ENCODE measurements around the gene RRAS. TPM values are rescaled to one million over a fixed set of nuclear protein-coding genes. Genes with fewer than 3 reads are reported as not detected.

RRAS gene
- total and polyA plus RNA-seq, 2 of the 4 experiments (the other 2 are of a cell fraction): 50.2 to 241 TPM

DNA sequence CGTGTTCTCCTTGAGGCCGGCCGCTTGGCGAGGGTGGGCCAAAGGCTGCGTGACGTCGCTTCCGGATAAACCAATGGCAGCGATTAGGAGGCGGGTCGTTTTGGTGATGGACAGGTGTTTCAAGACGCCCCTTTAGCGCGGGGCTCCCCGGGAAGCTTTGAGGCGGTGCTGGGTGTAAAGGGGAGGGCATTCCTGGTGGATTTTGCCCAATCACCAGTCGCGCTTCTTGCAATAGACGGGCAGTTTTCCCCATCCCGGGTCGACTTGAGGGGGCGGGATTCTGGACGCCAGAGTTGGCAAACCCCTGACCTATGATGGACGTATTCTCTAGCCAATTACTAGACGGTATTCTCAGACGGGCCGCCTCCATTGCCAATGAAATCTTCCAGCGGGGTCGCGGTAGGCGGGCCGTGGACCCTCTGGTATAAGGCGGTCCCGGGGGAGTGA lies 36.9 kb upstream of the RRAS start:
- Histone ChIP-seq H2BK120ac (ENCODE audit: low read depth, low read length) (no peak overlapping the region), H2AK9ac (replicated peaks; ENCODE audit: low read depth, low read length, poor library complexity) (peak overlapping the region; percentile 98), H4K91ac (ENCODE audit: insufficient read depth, low read depth, low read length) (no peak overlapping the region), H3K9me3 (ENCODE audit: control insufficient read depth, insufficient read depth, low read length) (no peaks in the 10 kb centered on the region), H3K27me3 (ENCODE audit: control insufficient read depth, insufficient read depth, low read length) (no peaks in the 10 kb centered on the region), H2AK5ac (ENCODE audit: low read depth, low read length) (no peak overlapping the region), H3K23ac (ENCODE audit: low read depth, low read length) (no peak overlapping the region), H3K27ac (ENCODE audit: insufficient read depth, low read length) (no peak overlapping the region), H3K79me1 (ENCODE audit: low read depth in 1 of 2, low read length in 2 of 2) (peaks cover 4 to 50% of the 10 kb centered on the region in 2 experiments; a peak in 3 of 4 replicates), H3K9me1 (ENCODE audit: insufficient read depth, low read length) (peaks cover 3% of the 10 kb centered on the region; the same call in 1 of the 2 replicates), H3K4me2 (ENCODE audit: low read depth, low read length) (no peak overlapping the region), H2BK5ac (ENCODE audit: low read depth, low read length, poor library complexity, severe bottlenecking) (no peak overlapping the region), H3K36me3 (ENCODE audit: control insufficient read depth, insufficient read depth, low read length) (peaks cover 2% of the 10 kb centered on the region; the same call in 1 of the 2 replicates), H3K4me3 (ENCODE audit: insufficient read depth, low read depth, low read length) (peak overlapping the region; percentile 77), H4K5ac (ENCODE audit: low read depth, low read length) (no peak overlapping the region), H3K4me1 (ENCODE audit: control insufficient read depth, insufficient read depth, low read length) (peaks cover 16% of the 10 kb centered on the region), H3K14ac (replicated peaks; ENCODE audit: low read depth, low read length) (no peak overlapping the region), H3K4ac (ENCODE audit: low read depth, low read length) (no peak overlapping the region), H4K20me1 (ENCODE audit: insufficient read depth, low read length) (peaks cover 40% of the 10 kb centered on the region), H2BK20ac (ENCODE audit: low read depth, low read length) (no peak overlapping the region), H2BK15ac (ENCODE audit: low read depth, low read length) (no peak overlapping the region), H2AFZ (replicated peaks; ENCODE audit: low read length, poor library complexity) (peak overlapping the region; percentile 98), H3K9ac (ENCODE audit: low read depth, low read length) (no peak overlapping the region), H3K56ac (ENCODE audit: extremely low read depth, insufficient read depth, low read length) (no peak overlapping the region), H4K8ac (ENCODE audit: low read depth in 2 of 2, low read length in 2 of 2) (no peak overlapping the region; a peak in 1 of 4 replicates), H3K18ac (ENCODE audit: low read depth, low read length) (no peak overlapping the region)
- TF ChIP-seq BHLHE40 (IDR thresholded peaks at IDR 0.05; ENCODE audit: low read depth, low read length): no peak
- peak; percentile 36; the same call in 1 of the 2 replicates for TF ChIP-seq NFE2L2 (IDR thresholded peaks at IDR 0.05; ENCODE audit: low read depth, low read length)
- peak; percentile 86; the same call in 1 of the 2 replicates for TF ChIP-seq MAZ (IDR thresholded peaks at IDR 0.05; ENCODE audit: borderline replicate concordance, low read depth, low read length)
- TF ChIP-seq FOS (IDR thresholded peaks at IDR 0.05; ENCODE audit: low read depth, low read length): peak; percentile 50; the same call in 1 of the 2 replicates
- peak; percentile 75 for TF ChIP-seq CEBPB (IDR thresholded peaks at IDR 0.05; ENCODE audit: low read depth, low read length)
- TF ChIP-seq POLR2A (IDR thresholded peaks at IDR 0.05; ENCODE audit: low read depth, low read length): no peak
- no peak for TF ChIP-seq MAFK (IDR thresholded peaks at IDR 0.05; ENCODE audit: low read depth, low read length)
- no peak for TF ChIP-seq RCOR1 (IDR thresholded peaks at IDR 0.05; ENCODE audit: insufficient replicate concordance, low read length)
- no peak for TF ChIP-seq MXI1 (IDR thresholded peaks at IDR 0.05; ENCODE audit: borderline replicate concordance, low read depth, low read length)
- no peak for TF ChIP-seq RAD21 (IDR thresholded peaks at IDR 0.05; ENCODE audit: low read length)
- TF ChIP-seq RFX5 (IDR thresholded peaks at IDR 0.05; ENCODE audit: low read depth, low read length): no peak
- TF ChIP-seq CHD1 (IDR thresholded peaks at IDR 0.05; ENCODE audit: low read depth, low read length): no peak
- TF ChIP-seq, protein P1, sequence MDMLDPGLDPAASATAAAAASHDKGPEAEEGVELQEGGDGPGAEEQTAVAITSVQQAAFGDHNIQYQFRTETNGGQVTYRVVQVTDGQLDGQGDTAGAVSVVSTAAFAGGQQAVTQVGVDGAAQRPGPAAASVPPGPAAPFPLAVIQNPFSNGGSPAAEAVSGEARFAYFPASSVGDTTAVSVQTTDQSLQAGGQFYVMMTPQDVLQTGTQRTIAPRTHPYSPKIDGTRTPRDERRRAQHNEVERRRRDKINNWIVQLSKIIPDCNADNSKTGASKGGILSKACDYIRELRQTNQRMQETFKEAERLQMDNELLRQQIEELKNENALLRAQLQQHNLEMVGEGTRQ (IDR thresholded peaks at IDR 0.05; ENCODE audit: low read depth, low read length): no peak
- CTCF ChIA-PET: interaction anchor here (0.6 to 2.0 kb wide), 3 partner anchors 34 to 107 kb away, joined by 3 to 8 read pairs (median 4); no protein-coding TSS in a partner anchor
- dilution Hi-C loops (cut with HindIII; ENCODE audit: low sequenced_read_pairs, unreplicated experiment) (no loop called here), intact Hi-C loops (cut with micrococcal nuclease) (loop anchor here (2.0 to 5.0 kb wide), 2 partner anchors 36 to 85 kb away; partner anchors contain the start of genes PRR12 and RRAS), in situ Hi-C loops (cut with MboI; ENCODE audit: low sequenced_read_pairs) (no loop called here)
- WGBS, 2 experiments (ENCODE audit: extremely low coverage in 2 of 2, insufficient read length in 1 of 2): 2% methylated on average over 12 of the region's 34 CpGs; no CpG with 5 or more reads in 1 of the 2 experiments
- peak; percentile 79 for ATAC-seq (ENCODE audit: low read depth)
- DNase-seq: peak; percentile 100
- BruUV-seq (replicated peaks): no TSS peak
- POLR2A ChIA-PET (ENCODE audit: unreplicated experiment): interaction anchor here (0.8 to 1.4 kb wide), 3 partner anchors 14 to 37 kb away, joined by 4 to 8 read pairs (median 7); partner anchors contain the start of genes CPT1C and RRAS

All from IMR-90 (cell line).